ENCODE data around the gene TMEM236.
A peak's percentile ranks its signal among the peaks of the same experiment; 100 is the strongest.

TMEM236 gene

DNA sequence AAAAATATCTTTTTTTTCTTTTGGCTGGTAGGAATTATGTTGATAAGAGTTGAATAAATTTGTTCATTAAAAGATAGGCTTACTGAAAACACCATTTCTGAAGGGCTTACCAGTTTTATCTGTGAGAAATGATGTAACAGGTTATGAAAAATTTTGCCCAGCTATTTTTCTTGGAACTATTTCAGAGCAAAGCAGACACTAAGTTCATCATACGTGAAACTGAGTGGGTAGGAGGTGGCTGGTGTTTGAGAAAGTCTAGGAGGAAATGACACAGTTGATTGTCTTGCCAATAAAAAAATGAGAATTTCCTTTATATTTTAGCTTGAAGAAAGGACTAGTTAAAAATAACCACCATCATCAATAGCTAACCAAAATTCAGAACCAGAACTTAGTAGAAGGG is 51.0 kb downstream of the TMEM236 start:
- TF ChIP-seq, protein P1, sequence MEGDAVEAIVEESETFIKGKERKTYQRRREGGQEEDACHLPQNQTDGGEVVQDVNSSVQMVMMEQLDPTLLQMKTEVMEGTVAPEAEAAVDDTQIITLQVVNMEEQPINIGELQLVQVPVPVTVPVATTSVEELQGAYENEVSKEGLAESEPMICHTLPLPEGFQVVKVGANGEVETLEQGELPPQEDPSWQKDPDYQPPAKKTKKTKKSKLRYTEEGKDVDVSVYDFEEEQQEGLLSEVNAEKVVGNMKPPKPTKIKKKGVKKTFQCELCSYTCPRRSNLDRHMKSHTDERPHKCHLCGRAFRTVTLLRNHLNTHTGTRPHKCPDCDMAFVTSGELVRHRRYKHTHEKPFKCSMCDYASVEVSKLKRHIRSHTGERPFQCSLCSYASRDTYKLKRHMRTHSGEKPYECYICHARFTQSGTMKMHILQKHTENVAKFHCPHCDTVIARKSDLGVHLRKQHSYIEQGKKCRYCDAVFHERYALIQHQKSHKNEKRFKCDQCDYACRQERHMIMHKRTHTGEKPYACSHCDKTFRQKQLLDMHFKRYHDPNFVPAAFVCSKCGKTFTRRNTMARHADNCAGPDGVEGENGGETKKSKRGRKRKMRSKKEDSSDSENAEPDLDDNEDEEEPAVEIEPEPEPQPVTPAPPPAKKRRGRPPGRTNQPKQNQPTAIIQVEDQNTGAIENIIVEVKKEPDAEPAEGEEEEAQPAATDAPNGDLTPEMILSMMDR (IDR thresholded peaks at IDR 0.05): no peak

DNA sequence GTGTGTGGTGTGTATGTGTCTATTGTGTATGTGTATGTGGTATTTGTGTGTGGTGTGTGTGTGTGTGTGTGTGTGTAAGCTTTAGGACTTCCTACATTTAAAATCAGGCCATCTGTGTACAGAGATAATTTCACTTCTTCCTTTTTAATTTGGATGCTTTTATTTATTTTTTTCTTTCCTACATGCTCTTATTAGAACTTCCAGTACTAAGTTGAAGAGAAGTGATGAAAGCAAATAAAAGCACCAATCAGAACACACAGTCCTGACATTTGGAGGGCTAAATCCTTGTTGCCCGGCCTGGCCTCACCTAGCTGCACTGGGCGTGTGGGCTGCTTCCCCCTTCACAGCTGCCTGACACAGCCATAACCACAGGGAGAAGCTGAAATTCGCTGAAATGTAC is 53.3 kb downstream of the TMEM236 start:
- TF ChIP-seq, protein P1 (IDR thresholded peaks at IDR 0.05): no peak

DNA sequence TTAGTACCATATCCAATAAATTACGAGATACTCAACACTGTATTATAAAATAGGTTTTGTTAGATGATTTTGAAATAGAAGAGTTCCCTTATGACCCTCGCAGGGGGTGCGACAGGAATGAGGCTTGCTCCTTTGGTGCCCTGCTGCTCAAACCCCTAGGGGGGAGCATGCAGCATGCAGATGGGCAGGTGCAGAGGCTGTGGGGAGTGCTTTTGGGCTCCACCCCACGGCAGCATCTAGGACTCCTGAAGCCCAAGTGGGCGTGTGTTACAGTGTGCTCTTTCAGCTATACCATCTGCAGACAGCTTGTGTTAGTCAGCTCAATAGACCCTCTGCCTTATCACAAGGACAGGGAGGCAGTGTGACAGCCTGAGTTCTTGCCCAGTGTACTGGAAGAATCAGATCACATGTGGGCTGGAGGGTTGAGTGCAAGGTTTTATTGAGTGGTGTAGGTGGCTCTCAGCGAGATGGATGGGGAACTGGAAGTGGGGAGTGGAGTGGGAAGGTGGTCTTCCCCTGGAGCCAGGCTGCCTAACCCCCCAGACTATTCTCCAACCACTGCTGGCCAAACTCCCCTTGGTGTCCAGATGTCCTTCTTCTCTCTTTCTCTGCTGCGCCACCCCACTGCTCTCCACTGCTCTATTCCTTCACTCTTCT is 54.0 kb downstream of the TMEM236 start:
- TF ChIP-seq, protein P1 (IDR thresholded peaks at IDR 0.05): peak; percentile 30; the same call in 1 of the 2 replicates

DNA sequence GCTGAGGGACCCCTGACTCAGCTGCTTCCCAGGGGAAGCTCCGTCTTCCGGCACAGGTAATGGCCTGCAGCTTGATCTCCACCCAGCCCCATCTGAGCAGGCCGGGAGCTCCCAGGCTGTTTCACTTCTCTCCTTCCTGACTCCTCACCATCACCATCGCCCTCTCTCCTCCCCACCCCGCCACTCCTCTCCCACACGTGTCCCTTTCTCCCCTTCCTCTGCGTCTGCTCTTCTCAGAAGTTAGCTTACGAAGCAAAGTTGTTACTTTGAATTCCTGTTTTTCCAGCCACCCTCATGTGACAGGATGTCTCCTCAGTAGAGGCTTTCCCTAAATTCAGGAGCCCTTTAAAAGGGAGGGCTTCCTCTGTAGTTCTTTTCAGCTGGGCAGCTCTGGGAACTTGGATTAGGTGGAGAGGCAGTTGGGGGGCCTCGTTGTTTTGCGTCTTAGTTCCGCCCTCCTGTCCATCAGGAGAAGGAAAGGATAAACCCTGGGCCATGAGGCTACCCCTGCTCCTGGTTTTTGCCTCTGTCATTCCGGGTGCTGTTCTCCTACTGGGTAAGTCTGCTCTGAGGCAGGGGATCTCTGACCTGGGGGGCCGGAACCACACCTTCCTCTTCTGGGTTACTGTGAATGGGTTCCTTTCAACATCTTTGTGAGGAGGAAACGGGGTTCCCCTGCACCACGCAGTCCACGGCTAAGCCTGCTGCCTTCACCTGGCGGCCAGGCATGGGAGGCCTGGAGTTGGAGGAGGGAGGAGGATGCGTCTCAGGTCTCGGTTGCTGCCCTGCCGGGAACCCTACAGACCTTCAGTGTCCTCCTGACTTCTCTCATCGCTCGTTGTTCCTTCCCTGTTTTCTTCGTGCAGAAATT is 57.2 kb downstream of the TMEM236 start, which contains the start of gene MRC1:
Gene MRC1 (plus strand): TSS at position 378 of the 871 bp plus-strand sequence. CDS start 118 bp downstream, at position 496.
- TF ChIP-seq, protein P1 (IDR thresholded peaks at IDR 0.05): no peak

DNA sequence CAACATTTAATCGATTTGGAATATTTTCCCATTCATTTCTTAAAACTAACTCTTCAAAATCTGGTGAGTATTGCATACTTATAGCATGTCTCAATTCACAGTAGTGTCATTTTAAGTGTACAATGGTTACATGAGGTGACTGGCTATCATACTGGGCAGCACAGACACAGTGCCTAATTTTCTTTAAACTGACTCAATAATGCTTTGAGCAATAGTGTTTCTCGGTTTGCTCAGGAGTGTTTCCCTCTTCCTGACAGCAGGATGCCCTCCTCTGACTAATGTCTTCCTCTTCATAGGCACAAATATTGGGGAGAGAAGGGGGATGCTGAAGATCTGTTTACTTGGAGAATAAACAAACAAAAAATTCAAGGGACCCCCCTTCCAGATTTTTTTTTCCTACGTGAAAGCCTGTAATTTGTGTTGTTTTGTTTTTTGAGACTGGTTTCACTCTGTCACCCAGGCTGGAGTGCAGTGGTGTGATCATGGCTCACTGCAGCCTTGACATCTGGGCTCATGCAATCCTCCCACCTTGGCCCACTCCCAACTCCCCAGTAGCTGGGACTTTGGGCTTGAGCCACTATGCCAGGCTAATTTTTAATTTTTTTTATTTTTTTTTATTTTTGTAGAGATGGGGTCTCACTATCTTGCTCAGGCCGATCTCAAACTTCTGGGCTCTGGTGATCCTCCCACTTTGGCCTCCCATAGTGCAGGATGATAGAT is 59.3 kb downstream of the TMEM236 start:
- TF ChIP-seq, protein P1 (IDR thresholded peaks at IDR 0.05): no peak

DNA sequence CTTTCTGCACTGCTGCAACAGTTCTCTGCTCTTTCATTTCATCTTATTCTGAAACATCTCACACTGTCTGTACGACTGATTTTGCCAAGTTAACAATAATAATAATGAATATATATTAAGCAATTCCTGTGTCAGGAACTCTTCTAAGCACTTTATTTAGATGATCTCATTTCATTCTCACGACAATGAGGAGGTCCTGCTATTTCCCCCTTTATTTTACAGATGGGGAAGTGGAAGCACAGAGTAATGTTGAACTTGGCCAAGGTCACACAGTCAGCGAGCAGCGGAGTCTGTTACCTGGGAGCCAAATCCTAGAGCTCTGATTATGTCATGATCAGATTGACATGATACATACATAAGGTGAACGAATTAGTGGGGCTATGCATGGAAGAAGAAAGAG is 63.0 kb downstream of the TMEM236 start:
- TF ChIP-seq, protein P1 (IDR thresholded peaks at IDR 0.05): no peak

DNA sequence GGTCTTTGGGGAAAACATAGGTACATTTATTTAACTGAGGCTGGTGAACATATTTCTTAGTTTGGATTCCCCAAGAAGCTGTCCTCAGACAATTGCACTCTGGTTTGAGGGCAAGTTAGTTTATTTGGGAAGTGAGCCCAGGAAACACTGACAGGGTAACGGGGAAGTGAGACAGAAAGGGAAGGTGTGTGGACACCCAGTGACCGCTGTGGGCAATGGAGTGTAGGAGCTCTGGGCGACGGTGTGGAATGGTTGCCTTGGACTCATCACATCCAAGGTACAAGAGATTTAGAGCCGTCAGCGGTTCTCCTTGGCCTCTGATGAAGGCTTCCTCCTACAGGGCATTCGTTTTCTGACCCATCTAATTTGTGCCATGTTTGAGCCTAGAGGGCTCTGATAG is 64.2 kb downstream of the TMEM236 start:
- TF ChIP-seq, protein P1 (IDR thresholded peaks at IDR 0.05): no peak
